ENCODE measurements around the gene PRRT3. TPM values are rescaled to one million over a fixed set of nuclear protein-coding genes. Genes with fewer than 3 reads are reported as not detected.

PRRT3 gene
- total and polyA plus RNA-seq, 2 of the 13 experiments (the other 11 are each of a cell fraction or from before 2014, with no cell fraction given) = 0.22 to 0.44 TPM

- TF ChIP-seq ZNF281 (CRISPR knock-in tag; IDR thresholded peaks at IDR 0.05; ENCODE audit: borderline replicate concordance) = no peak
- no peak for TF ChIP-seq ZSCAN31 (CRISPR knock-in tag; IDR thresholded peaks at IDR 0.05; ENCODE audit: low read depth)
- TF ChIP-seq ZNF207 (IDR thresholded peaks at IDR 0.05; ENCODE audit: borderline replicate concordance) = no peak
- no peak for TF ChIP-seq IKZF4 (CRISPR knock-in tag; IDR thresholded peaks at IDR 0.05; ENCODE audit: borderline replicate concordance, low read depth, not compliant biosample characterization)
- no peak for TF ChIP-seq MEF2D (CRISPR knock-in tag; IDR thresholded peaks at IDR 0.05)
- no peak for TF ChIP-seq MEIS1 (CRISPR knock-in tag; IDR thresholded peaks at IDR 0.05; ENCODE audit: borderline replicate concordance)
- TF ChIP-seq ZNF44 (CRISPR knock-in tag; IDR thresholded peaks at IDR 0.05) = no peak
- TF ChIP-seq ZNF75D (CRISPR knock-in tag; IDR thresholded peaks at IDR 0.05; ENCODE audit: borderline replicate concordance) = no peak
- no peak for TF ChIP-seq HOXD1 (CRISPR knock-in tag; IDR thresholded peaks at IDR 0.05)
- no peak for TF ChIP-seq HMGA1 (CRISPR knock-in tag; conservative IDR thresholded peaks at IDR 0.05)
- no peak for TF ChIP-seq CAMTA2 (CRISPR knock-in tag; IDR thresholded peaks at IDR 0.05; ENCODE audit: borderline replicate concordance)
- no peak for TF ChIP-seq MAFG (CRISPR knock-in tag; IDR thresholded peaks at IDR 0.05)
- TF ChIP-seq ARNT (IDR thresholded peaks at IDR 0.05) = no peak
- TF ChIP-seq MIER2 (CRISPR knock-in tag; IDR thresholded peaks at IDR 0.05) = no peak
Measured at GRCh38 chr3:9970020-9970652, 17.9 kb upstream of the PRRT3 start (continued).

Measured in HepG2 (cell line).